Vagina (tissue), 2 donors: Measurements from ENCODE around the gene MYH9. TPM values are rescaled to one million over a fixed set of nuclear protein-coding genes. Genes with fewer than 3 reads are reported as not detected.

ENCODE experiments used
- DNase-seq, 2 donors: peaks; one replicate each; pipeline ENCODE4 v3.0.0-alpha.2; 2017; ENCODE audit errors: extremely low spot score in 2 of 2
- H3K27ac ChIP-seq: fragments of 200-600 bp; sonication (generic); one replicate; pipeline ENCODE4 v1.5.1; 2019
- H3K27me3 ChIP-seq: fragments of 200-600 bp; sonication (generic); one replicate; pipeline ENCODE4 v1.5.1; 2019
- H3K36me3 ChIP-seq, 2 donors: fragments of 200-600 bp; sonication (generic); one replicate each; pipeline ENCODE4 v1.5.1; 2017 to 2019
- H3K4me1 ChIP-seq: fragments of 200-600 bp; sonication (generic); one replicate; pipeline ENCODE4 v1.5.1; 2019
- H3K4me3 ChIP-seq, 2 donors: fragments of 200-600 bp; sonication (generic); 1 replicate in 1 of 2; 2 replicates in 1 of 2; pipeline ENCODE4 v1.5.1; 2016 to 2019
- H3K9me3 ChIP-seq: fragments of 200-600 bp; sonication (generic); one replicate; pipeline ENCODE4 v1.5.1; 2019
- POLR2A ChIP-seq, 2 donors: fragments of 450-650 bp; IDR thresholded peaks; one replicate each; pipeline ENCODE4 v1.6.1; 2017; ENCODE audit warnings: antibody characterized with exemption in 2 of 2, mild to moderate bottlenecking in 2 of 2, moderate library complexity in 2 of 2
- POLR2AphosphoS5 ChIP-seq, 2 donors: sonication (generic); formaldehyde crosslinking; IDR thresholded peaks; one replicate each; pipeline ENCODE4 v1.9.0; 2017; ENCODE audit warnings: antibody characterized with exemption in 2 of 2, mild to moderate bottlenecking in 2 of 2, low read depth in 1 of 2; ENCODE audit not compliant: insufficient read depth in 1 of 2
- intact Hi-C: fragments of 100-400 bp; cut with DNase I; formaldehyde crosslinking; loops from one replicate; pipeline ENCODE4 v1.15.1; 2023
- total RNA-seq: library from RNA; depleted of rRNA; stranded (reverse); fragments of >200 nt; gene quantifications from one replicate; pipeline ENCODE4 v1.2.3, GENCODE V29; 2016
- TF ChIP-seq, protein P1 (sequence below), 3 experiments: fragments of 450-650 bp in 2 of 3; fragments of 200-600 bp in 1 of 3; sonication (generic) in 1 of 3; IDR thresholded peaks; one replicate each; pipeline ENCODE4 v1.5.1; 2017 to 2019; ENCODE audit warnings: antibody characterized with exemption in 3 of 3, mild to moderate bottlenecking in 2 of 3, moderate library complexity in 2 of 3

The MYH9 gene
- total RNA-seq, 1 donor from 2014 or later = 333 TPM

DNA sequence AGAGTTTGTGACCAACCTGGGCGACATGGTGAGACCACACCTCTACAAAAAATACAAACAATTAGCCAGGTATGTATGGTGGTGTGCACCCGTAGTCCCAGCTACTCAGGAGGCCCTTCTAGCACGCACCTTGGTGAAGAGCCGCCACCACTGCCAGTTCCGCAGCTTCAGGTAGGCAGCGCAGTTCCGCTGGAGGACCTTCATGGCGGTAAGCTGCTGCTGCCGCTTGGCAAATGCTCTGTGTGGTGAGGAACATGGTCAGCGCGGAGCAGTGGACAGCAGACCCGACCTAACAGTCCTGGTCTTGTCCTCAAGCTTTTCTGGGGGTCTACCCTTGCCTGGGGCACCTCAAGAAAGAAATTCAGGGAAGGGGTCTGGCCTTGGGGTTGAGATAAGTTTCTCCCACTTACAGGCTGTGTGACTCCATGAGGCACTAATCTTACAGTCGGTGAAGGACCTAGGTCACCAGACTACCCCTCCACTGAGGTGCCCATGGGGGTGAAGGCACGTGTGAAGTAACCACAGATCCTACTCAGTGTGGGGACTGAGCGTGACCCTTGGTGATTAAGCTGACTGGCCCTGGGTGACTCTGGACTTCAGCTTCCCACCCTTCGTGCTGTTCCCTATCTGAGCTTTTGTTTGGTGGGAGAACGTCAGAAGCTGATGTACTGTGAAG, 85.2 kb downstream of the MYH9 start:
- no peak overlapping the region for H3K4me3 ChIP-seq
- peaks cover 20 to 100% of the 10 kb centered on the region in 2 donors for H3K36me3 ChIP-seq

DNA sequence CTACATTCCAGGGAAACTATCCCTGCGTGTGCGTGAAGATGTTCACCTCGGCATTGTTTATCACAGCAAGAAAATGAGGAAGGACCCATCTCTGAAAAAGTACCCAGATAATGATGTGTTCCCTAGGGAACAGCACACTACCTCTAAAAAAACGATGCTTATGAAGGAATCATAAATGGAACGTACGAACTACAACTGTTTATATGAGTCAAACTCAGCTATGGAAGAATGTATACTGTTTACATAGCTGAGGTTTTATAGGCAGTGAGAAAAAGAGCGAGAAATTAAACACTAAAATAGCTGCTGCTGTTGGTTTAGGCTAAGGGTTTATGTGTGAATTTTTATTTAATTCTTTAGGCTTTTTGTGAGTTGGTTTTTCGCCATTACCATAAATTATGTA, 85.9 kb downstream of the MYH9 start:
- DNase-seq = no peak
- no peak for TF ChIP-seq POLR2A (IDR thresholded peaks at IDR 0.05)
- no peak for TF ChIP-seq POLR2AphosphoS5 (IDR thresholded peaks at IDR 0.05; ENCODE audit: insufficient read depth in 1 of 2, low read depth in 1 of 2)
- TF ChIP-seq, protein P1, sequence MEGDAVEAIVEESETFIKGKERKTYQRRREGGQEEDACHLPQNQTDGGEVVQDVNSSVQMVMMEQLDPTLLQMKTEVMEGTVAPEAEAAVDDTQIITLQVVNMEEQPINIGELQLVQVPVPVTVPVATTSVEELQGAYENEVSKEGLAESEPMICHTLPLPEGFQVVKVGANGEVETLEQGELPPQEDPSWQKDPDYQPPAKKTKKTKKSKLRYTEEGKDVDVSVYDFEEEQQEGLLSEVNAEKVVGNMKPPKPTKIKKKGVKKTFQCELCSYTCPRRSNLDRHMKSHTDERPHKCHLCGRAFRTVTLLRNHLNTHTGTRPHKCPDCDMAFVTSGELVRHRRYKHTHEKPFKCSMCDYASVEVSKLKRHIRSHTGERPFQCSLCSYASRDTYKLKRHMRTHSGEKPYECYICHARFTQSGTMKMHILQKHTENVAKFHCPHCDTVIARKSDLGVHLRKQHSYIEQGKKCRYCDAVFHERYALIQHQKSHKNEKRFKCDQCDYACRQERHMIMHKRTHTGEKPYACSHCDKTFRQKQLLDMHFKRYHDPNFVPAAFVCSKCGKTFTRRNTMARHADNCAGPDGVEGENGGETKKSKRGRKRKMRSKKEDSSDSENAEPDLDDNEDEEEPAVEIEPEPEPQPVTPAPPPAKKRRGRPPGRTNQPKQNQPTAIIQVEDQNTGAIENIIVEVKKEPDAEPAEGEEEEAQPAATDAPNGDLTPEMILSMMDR (IDR thresholded peaks at IDR 0.05) = no peak
- Histone ChIP-seq H3K27me3 (no peaks in the 10 kb centered on the region), H3K4me1 (no peaks in the 10 kb centered on the region), H3K27ac (peak overlapping the region; percentile 49), H3K4me3 (no peak overlapping the region), H3K36me3 (peaks cover 20 to 100% of the 10 kb centered on the region in 2 donors), H3K9me3 (no peaks in the 10 kb centered on the region)
- intact Hi-C loops = loop anchor here (5.0 kb wide), 1 partner anchor 165 kb away; no protein-coding TSS in a partner anchor

More for the DNA sequence above, 85.2 kb downstream of the MYH9 start:
- no peak for DNase-seq
- intact Hi-C loops = loop anchor here (5.0 kb wide), 1 partner anchor 165 kb away; no protein-coding TSS in a partner anchor
- Histone ChIP-seq H3K27ac (peak overlapping the region; percentile 49), H3K27me3 (no peaks in the 10 kb centered on the region), H3K4me1 (no peaks in the 10 kb centered on the region), H3K9me3 (no peaks in the 10 kb centered on the region)
- TF ChIP-seq POLR2AphosphoS5 (IDR thresholded peaks at IDR 0.05; ENCODE audit: insufficient read depth in 1 of 2, low read depth in 1 of 2) (no peak), POLR2A (IDR thresholded peaks at IDR 0.05) (no peak)
- TF ChIP-seq, protein P1 (IDR thresholded peaks at IDR 0.05) = no peak

DNA sequence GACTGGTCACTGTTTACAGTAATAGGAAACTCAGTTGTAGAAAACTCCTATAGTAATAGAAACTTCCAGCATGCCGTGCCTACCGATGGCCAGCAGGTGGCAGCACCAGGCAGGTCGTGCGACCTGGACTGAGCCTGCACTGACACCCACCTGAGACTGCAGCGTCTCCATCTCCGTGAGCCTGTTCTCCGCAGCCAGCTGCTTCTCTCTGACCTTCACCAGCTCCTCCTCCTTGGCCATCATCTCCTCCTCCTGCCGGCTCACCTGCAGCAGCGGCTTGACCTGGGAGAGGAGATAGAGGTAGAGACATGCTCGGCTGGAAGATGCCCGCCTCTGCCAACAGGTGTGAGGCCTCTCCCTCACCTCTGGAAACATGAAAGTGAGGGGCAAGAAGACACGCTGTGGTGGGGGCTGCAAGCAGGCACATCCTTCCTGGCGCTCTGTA, 86.4 kb downstream of the MYH9 start:
- TF ChIP-seq, protein P1 (IDR thresholded peaks at IDR 0.05) = peak; percentile 91 to 96 (median 93)
- TF ChIP-seq POLR2AphosphoS5 (IDR thresholded peaks at IDR 0.05; ENCODE audit: insufficient read depth in 1 of 2, low read depth in 1 of 2) (peak in 1 of 2 donors; percentile 70), POLR2A (IDR thresholded peaks at IDR 0.05) (no peak)
- Histone ChIP-seq H3K36me3 (peaks cover 20 to 100% of the 10 kb centered on the region in 2 donors), H3K27me3 (no peaks in the 10 kb centered on the region), H3K4me1 (no peaks in the 10 kb centered on the region), H3K4me3 (no peak overlapping the region), H3K27ac (peak overlapping the region; percentile 49), H3K9me3 (no peaks in the 10 kb centered on the region)
- DNase-seq = no peak
- intact Hi-C loops = loop anchor here (5.0 kb wide), 1 partner anchor 166 kb away; no protein-coding TSS in a partner anchor

DNA sequence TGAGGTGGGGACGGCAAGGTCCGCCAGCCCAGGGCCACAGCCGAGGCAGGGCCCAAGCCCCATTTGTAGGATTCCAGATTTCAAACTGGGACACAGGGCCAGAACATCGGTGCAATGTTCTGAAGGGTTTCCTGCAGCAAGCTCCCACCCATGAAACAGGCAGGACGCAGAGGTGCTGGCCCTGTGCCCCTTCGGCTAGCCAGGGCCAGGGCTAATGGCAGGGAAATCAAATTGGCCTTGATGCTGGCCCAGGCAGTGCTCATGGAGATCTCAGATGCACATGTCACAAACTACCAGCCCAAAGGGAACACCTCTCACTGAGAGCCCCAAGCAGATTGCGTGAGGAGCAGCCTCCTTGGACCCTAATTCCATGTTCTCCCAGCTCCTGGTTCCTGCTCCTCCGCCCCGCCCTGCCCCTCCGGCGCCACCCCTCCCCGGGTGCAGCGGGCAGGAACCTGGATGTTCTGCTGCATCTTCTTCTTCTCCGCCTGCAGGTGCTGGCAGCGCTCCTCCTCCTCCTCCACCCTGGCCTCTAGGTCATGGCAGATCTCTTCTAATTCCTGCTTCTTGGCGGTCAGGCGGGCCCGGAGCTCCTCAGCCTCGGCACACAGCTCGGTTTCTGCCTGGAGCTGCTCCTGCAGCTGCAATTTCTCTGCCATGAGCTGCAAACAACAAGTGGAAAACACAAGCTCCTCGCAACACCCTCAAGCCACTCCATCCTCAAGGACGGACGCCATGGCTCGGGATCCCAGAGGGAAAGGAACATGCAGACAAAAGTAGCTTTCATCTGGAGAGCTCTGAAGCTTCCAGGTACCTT, 87.2 kb downstream of the MYH9 start:
- TF ChIP-seq POLR2AphosphoS5 (IDR thresholded peaks at IDR 0.05; ENCODE audit: insufficient read depth in 1 of 2, low read depth in 1 of 2) = no peak
- no peak for TF ChIP-seq POLR2A (IDR thresholded peaks at IDR 0.05)
- TF ChIP-seq, protein P1 (IDR thresholded peaks at IDR 0.05) = no peak
- Histone ChIP-seq H3K27me3 (no peaks in the 10 kb centered on the region), H3K4me3 (no peak overlapping the region), H3K9me3 (no peaks in the 10 kb centered on the region), H3K27ac (peak overlapping the region; percentile 49), H3K4me1 (no peaks in the 10 kb centered on the region), H3K36me3 (peaks cover 20 to 100% of the 10 kb centered on the region in 2 donors)
- no peak for DNase-seq
- intact Hi-C loops = loop anchor here (5.0 kb wide), 1 partner anchor 167 kb away; no protein-coding TSS in a partner anchor
